ENCODE measurements around the gene PSME2.

Gene PSME2

DNA sequence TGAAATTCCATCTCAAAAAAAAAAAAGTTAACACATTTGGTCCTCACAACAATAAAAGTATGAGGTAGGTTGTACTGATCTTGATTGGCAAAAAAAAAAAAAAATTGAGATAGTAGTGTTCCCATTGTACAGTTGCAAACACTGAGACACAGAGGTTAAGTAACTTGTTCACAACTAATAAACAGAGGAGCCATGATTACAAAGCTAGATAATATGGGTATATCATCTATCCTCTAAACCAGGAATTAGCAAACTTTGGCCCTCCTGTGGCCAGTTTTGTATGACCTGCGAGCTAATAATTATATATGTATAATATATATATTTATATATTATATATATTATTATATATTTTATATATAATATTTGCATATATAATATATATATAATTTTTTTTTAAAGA, 12.7 kb downstream of the PSME2 start:
- DNase-seq: no peak

DNA sequence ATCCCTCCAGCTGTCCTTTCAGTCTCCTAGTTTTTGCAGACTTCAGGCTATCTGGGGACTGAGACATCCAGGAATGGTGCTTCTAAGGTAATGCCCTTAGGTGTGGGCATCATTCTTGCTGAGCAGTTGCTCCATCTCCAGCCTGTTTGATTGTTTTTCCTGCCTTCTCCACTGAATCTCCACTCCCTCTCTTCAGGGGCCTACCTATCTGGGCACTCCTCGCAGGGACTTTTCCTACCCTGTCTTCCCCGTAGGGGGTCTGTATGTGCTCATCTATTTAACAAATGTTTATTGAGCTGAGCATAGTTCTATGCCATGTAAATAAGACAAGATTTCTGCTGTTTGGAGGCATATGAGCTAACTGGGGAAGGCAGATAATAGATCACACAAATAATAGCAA, 13.4 kb downstream of the PSME2 start:
- DNase-seq: no peak

DNA sequence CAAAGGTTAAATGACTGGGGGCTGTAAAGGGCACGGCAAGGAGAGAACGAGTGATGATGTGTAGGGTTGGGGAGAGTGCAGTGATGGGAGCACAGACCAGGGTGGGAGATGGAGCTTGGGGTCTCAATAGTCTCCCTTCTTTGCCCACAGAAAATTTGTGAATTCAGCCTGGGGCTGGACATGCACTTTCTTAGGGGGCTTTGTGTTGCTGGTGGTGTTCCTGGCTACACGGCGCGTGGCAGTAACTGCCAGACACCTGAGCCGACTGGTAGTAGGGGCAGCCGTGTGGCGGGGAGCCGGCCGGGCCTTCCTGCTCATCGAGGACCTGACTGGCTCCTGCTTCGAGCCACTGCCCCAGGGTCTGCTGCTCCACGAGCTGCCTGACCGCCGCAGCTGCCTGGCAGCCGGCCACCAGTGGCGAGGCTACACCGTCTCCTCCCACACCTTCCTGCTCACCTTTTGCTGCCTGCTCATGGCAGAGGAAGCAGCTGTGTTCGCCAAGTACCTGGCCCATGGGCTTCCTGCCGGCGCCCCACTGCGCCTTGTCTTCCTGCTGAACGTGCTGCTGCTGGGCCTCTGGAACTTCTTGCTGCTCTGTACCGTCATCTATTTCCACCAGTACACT, 14.2 kb downstream of the PSME2 start:
- DNase-seq: no peak

DNA sequence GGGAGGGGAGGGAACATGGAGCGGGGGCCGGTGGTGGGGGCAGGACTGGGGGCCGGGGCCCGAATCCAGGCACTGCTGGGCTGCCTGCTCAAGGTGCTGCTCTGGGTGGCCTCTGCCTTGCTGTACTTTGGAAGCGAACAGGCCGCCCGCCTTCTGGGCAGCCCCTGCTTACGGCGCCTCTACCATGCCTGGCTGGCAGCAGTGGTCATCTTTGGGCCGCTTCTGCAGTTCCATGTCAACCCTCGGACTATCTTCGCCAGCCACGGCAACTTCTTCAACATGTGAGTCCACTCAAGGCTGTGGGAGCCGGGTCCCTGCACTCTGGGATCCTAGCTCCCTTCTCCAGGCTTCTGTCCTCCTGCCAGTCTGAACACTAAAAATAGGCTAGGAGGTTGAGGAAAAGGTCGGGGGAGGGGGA, 14.9 kb downstream of the PSME2 start:
- DNase-seq: no peak

DNA sequence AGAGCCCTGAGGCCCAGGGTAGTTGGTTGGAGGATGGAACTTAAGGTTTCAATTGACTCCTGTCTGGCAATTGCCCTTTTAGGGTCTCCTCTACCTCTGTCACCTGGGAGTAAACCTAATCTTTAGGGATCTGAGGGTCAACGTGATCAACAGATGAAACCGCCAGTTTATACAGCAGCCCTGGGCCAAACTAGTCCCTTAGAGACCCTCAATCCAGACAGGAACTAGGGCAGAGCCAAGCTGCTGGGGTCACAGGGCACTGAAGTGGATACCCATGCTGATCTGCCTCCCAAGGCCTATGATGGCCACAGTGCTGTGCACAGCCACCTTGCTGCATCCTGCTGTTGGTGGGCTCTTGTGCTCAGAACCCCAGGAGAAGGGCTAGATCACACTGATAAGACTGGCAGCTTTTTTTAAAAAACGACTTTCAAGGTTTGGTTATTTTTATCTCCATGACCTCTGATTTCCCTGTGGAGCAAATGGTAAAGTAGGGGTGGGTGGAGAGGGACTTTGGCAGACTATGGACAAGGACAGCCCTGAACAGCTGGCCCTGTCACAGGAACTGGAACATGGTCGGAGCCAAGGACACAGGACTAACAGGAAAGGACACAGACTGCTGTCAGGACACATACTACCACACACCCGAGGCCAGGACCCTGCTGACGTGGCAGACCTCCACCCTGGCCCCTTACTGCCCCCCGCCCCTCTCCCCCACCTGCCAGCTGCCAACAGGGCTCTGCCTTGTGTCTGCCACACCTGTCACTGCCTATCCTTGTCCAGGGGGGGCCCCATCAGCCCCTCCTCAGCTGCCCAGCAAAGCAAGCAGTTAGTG, 15.5 kb downstream of the PSME2 start:
- DNase-seq: no peak

DNA sequence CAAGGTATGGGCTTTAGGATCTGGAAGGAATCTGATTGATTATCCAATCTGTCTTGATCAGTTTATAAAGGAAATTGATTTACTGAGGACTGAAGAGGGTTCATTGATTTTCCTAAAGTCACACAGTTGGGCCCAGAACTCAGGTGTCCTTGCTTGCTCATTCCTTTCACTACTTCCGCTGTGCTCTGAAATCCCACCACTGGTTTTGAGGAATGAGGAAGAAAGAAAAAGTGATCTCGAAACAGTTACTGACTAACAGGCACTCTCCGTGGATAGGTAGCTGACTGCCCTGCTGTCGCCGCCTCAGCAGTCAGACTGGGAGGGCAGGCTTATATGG, 16.1 kb downstream of the PSME2 start, which contains the start of gene FITM1:
Gene FITM1 (plus strand): TSS at position 280 of the 337 bp plus-strand sequence. CDS start 905 bp downstream, outside the sequence.
- no peak for DNase-seq

DNA sequence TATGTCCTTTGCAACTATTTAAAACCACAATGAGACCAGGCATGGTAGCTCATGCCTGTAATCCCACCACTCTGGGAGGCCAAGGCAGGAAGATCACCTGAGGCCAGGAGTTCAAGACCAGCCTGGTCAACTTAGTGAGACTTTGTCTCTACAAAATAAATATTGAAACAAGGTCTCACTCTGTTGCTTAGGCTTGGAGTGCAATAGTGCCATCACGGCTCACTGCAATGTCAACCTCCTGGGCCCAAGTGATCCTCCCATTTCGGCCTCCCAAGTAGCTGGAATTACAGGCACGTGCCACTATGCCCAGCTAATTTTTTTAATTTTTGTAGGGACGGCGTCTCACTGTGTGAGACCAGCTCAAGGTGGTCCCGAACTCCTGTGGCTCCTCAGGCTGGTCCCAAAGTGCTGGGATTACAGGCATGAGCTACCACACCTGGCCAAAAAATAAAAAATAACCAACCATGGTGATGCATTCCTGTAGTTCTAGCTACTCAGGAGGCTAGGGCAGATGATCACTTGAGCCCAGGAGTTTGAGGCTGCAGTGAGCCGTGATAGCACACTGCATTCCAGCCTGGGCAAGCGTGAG, 16.9 kb downstream of the PSME2 start:
- no peak for DNase-seq

DNA sequence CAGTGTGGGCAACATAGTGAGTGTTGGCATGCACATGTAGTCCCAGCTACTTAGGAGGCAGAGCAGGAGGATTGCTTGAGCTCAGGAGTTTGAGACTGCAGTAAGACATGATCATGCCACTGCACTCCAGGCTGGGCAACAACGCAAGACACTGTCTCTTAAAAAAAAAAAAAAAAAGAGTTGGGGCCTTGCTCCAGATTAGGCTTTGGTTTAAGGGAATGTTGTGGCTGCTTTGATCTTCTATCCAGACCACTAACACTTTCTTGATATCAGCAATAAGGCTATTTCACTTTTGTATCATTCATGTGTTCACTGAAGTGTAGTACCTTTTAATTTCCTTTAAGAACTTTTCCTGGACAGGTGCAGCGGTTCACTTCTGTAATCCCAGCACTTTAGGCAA, 18.7 kb downstream of the PSME2 start:
- no peak for DNase-seq

DNA sequence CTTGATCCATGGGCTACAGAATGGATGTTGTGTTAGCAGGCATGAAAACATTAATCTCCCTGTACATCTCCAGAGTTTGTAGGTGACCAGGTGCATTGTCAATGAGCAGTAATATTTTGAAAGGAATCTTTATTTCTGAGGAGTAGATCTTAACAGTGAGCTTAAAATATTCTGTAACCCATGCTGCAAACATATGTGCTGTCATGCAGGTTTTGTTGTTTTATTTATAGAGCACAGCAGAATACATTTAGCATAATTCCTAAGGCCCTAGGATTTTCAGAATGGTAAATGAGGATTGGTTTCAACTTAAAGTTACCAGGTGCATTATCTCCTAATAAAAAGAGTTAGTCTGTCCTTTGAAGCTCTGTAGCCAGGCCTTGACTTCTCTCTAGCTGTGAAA, 19.5 kb downstream of the PSME2 start:
- DNase-seq: no peak

DNA sequence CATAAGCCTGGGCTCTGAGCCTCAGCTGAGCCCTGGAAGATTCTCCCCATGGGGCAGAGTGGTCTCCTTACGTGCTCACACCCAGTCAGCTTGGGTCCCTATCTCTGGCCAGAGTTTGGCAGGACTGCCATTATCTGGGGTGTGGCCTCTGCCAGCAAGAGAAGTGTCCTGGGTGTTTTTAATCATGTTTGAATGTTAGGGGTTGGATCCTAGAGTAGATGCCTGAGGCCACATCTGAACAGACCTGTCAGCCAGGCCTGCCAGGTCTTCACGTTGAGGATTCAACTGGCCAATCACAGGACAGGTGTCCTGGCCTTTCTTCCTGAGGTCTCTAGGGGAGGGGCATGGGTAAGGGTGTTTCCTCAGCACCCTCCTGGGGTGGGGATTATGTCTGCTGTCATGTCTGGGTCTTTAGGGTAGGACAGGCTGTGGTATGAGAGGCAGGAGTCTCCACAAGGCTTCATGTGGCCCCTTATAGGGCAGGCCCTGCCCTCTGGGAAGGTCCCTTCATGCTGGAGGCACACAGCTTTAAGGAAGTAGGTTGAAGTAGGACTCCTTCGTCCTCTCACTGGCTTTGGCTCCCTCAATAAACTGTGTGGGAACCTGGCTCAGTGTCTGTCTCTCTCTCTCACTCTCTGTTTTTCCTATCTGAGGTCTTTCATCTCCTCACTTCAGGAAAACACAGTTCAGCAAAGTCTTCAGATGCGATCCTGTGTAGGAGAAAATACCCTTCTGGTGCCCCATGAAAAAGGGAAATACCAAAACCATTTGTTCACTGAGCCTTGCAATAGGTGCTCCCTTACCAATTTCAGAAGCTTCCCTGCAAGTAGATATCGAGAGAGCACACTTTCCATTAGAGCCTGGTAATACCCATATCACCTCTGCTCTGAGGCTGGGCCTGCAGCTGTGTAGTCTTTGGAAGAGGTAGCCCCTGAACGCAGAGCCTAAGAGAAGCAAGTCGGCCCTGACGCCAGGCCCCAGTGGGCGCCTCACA, 22.7 kb downstream of the PSME2 start:
- DNase-seq: no peak

DNA sequence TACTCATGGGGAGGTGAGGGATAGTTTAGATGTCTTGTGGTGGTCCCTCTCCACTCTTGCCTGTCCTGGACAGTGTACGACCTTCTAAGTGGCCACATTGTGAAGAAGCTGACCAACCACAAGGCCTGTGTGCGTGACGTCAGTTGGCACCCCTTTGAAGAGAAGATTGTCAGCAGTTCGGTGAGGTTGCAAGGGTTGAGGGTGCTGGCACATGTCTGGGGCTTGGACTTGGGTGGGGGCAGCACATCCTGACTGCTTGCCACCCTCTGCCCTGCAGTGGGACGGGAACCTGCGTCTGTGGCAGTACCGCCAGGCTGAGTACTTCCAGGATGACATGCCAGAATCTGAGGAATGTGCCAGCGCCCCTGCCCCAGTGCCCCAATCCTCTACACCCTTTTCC, 23.5 kb downstream of the PSME2 start:
- no peak for DNase-seq

DNA sequence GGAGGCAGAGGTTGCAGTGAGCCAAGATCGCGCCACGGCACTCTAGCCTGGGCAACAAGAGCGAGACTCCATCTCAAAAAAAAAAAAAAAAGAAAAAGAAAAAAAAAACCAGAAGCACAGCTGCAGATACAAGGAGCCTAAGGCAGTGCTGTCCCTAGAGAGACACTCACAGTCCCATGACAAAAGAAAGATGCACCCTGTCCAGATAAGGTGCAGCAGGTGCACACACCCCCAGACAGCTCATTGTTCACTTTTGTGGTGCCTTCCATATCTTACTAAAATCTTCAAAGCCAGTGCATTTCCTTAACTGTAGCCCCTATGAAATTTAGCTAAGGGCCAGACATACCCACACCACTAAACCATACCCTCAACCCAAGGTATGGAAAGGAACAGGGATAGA, 24.0 kb downstream of the PSME2 start:
- DNase-seq: no peak

DNA sequence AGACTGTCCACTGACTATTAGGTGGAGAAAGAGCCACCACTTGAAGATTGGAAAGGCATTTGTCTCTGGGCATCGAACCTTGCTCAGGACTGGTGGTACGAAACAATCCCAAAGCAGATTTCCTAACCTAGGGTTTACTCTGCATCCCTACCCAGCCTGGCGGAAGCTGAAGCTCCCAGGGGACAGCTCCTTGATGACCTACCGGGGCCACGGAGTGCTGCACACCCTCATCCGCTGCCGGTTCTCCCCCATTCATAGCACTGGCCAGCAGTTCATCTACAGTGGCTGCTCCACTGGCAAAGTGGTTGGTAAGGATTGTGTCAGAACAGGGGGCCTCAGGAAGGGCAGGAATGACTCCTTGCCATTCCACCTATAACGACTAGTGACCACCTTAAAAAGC, 25.2 kb downstream of the PSME2 start:
- DNase-seq: no peak

DNA sequence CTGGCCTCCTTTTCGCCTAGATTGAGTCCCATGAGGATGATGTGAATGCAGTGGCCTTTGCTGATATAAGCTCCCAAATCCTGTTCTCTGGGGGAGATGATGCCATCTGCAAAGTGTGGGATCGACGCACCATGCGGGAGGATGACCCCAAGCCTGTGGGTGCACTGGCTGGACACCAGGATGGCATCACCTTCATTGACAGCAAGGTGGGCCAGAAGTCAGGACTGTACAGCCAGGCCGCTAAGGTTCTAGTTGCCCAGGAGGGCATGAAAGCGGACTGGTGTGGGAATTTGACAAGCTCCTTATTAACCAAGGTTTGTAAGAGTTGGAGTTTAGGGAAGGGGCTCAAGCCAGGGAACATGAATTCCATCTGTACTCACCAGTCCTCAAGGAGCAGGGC, 26.7 kb downstream of the PSME2 start:
- DNase-seq: no peak

DNA sequence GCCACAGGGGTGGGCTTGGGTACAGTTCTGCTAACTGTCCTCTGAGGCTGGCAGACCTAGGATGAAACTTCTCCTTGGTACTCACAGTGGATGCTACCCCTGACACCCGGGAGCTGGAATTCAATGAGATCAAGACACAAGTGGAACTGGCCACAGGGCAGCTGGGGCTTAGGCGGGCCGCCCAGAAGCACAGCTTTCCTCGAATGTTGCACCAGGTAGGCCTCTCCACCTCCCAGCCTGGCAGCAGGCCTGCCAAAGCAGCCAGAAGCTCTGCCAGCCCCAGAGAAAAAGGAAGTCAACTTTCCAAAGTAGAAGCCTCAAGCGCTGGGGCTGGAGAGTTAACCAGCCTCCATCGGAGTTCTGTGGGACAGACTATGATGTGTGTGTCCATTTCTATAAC, 29.2 kb downstream of the PSME2 start:
- no peak for DNase-seq

DNA sequence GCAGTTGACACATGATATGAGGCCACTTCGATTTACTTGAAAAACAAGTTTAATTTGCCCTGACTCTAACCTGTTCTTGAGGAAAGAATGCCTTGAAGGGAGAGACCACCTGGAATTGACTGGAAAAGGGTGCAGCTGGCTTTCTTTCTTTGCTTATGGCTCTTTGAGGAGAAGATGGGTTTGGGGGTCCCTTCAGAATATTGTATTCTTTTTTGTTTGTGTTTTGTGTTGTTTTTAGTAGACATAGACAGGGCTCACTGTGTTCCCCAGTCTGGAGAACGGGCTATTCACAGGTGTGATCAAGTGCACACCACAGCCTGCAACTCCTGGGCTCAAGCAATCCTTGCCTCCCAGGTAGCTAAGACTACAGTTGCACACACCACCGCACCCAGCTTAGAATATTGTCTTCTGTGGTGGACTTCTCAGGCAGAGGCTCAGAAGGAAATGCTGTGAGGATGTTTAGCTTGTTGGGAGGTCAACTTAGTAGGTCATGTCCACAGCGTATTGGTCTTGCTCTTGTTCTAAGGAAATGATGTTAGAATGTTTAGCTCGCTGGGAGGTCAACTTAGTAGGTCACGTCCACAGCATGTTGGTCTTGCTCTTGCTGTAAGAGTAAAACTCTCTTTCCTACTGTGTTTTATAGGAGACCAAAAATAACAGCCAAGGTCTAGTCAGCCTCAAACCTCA, 30.1 kb downstream of the PSME2 start:
- no peak for DNase-seq

DNA sequence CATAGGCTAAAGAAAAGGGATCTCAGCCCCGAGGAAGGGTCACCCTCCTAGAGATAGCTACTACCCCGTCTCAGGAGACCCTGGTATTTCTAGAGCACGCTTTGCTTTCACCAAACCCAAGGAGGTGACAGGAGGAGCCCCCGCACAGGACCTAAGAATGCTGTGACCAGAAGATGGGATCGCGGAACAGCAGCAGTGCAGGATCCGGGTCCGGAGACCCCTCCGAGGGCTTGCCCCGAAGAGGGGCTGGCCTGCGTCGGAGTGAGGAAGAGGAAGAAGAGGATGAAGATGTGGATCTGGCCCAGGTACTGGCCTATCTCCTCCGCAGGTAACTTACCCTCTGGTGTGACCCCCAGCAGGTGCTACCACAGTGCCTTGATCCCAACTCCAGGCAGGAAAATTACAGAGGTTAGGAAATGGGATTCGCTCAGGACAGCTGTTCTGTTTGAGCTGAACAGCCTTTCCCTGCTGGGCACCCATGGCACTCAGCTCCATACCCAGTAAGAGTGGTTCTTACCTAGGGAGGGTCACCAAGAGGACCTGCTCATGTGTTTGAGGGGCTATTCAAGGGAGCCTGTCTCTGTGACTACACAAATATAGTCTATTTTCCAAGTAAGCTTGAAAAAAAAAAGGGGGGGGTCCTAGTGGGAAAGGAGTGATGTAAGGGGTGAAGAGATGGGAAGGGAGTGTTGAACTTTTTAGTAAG, 30.8 kb downstream of the PSME2 start:
- DNase-seq: no peak

DNA sequence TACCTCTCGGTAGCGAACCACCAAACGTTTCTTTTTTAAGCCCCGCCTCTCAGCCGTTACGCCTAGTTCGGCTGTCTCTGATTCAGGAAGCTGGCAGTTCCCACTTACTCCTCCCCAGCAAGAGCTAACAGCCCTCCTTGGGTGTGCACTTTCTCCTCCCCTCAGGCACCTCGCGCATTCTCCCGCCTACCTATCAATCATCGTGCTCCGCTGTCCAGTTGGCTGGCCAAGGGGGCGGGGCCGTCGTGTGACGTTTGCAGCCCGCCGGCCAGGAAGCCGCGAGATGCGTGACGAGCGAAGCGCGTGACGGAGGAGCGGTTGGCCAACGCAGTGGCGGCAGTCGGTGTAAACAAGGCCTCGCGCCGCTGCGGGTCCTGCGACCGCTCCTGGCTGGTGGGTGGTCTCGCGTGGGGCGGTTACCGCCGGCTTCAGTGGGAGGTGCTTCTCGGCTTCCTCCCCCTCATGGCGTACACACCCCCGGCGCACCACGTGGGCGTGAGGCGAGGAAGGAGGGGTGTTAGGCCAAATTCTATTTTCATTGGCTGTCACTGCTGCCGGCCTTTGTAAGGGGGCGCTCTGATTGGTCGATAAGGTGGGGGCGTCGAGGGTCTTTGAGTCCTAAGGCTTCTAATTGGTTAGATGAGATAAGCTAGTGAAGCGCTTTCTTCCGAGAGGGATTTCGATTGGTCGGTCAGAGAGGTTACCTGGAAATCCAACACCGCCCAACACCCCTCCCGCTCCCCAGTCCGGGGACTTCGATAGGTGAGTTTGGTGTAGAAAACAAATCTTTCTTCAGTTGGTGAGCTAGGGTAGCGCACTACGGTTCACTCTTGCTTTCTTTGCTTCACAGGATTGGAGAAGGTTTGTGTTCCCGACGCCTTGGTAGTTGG, 31.6 kb downstream of the PSME2 start, which contains the start of the genes DCAF11 and NRL:
Gene DCAF11 (plus strand): TSS at position 246 of the 890 bp plus-strand sequence. CDS start 818 bp downstream, outside the sequence.
Gene NRL (minus strand): TSS at position 418 of the 890 bp plus-strand sequence. CDS start 32,101 bp downstream, outside the sequence.
- DNase-seq: peak; percentile 100

DNA sequence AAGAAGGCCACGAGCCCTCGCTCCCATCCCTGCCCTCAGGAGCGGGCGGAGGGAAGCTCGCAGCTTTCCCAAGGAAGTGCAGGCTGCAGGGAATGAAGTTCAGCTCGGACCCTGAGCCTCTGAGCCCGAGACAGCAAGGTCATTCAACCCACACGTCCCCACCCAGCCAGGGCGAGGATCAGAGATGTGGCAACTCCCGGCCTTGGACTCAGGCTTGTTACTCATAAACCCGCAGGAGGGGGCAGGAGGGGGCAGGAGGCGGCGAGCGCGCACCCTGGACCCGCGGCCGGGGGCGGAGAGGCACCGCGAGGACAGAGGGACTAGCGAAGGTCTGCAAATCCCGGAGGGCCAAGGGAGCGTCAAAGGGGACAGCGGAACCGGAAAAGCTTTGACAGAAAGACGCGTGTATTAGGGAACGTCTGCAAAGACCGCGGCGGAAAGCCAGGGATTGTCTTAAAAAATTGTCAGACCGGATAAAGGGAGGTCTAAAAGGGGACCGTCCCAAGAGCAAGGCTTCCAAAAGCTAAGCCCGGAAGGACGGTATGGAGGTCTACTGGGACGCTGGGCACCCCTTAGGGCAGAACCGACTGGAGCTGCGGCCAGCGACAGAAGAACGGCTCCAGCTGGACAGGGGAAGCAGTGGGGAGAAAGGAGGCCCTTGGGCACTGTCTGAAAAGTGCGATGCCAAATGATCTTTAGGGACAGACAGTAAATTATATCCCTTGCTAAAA, 32.4 kb downstream of the PSME2 start:
- DNase-seq: peak; percentile 89

Data from fibroblast of skin of abdomen (primary cell).